HG02588 (cell line): ENCODE results near the gene KDM4B.

Experiments
- ATAC-seq: cut with Tn5 transposase; IDR thresholded peaks from one replicate; pipeline ENCODE4 v1.9.1; 2021; ENCODE audit warnings: mild to moderate bottlenecking, moderate library complexity; ENCODE audit not compliant: unreplicated experiment

KDM4B gene

DNA sequence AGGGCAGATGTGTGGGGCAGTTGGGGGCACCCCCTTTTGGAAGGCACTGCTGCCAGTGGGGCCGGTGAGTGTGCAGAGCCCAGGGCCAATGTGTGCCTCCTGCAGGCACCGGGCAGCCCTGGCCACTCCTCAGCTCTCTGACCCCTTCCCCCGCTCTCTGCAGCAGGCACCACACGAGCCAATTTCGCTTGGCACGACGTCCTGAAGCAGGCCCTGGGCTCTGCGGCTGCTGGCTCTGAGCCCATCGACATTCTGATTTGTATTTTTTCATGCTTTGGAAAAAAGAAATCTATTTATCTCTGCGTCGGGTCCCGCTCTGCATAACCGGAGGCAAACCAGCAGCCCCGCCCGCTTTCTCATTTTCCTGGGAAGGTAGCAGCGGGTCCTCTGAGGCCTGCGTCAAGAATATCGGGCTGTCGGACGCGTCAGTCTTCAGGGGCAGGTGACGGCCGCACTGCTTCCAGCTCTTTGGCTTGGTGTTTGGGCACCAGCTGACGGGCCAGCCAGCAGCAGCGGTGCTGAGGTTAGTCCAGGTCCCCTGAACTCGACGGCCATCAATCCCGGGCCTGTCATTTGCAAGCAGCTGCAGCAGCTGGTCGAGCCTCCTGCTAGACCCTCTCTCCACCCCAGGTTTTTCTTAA lies 134.3 kb downstream of the KDM4B start:
- ATAC-seq: no peak

DNA sequence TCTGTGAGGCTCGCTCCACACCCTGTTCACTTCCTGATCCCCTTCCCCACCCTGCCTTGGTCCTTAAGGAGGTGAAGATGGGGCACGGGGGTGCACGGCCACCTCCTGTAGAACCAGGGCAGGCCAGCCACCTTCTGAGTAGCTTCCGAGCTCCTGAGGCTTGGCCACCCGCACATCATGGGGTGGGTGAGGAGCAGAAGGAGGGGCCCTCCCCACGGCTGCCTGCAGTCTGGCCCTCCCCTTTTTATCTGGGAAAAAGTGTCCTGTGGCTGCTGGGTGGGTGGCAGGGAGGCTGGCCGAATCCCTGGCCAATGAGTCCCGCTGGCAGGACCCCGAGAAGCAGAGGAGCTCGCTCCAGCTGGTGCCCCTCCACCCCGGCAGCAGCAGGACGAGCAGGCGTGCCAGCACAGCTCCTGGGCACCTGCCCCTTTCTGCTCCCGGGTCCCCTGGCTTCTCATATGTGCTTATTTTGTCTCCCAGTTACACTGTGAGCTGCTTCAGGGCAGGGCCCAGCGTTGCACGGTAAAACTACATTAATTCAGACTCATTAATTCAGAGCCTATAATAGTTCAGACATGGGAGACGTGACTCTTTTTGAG lies 135.0 kb downstream of the KDM4B start:
- no peak for ATAC-seq

DNA sequence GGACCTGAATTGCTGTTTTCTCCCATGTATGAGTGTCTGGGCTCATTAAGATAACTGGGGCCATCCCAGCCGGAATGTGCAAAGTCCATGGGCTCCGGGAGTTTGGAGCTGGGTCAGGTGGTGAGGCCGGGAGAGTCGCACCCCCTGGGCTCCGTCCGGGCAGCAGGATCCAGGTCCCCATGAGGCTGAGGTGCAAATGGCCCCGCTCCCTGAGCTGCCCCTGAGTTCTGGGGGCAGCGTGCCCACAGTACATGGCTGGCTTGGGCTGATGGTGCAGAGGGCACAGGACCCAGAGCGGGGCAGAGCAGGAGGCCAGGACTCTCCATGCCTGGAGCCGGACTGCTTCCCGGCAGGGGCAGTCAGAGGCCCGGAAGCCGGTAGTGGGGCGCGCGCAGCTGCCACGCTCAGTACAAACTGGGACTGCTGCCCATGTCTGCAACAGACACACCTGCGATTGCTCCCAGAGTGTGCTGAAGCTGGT lies 136.0 kb downstream of the KDM4B start:
- ATAC-seq: no peak

DNA sequence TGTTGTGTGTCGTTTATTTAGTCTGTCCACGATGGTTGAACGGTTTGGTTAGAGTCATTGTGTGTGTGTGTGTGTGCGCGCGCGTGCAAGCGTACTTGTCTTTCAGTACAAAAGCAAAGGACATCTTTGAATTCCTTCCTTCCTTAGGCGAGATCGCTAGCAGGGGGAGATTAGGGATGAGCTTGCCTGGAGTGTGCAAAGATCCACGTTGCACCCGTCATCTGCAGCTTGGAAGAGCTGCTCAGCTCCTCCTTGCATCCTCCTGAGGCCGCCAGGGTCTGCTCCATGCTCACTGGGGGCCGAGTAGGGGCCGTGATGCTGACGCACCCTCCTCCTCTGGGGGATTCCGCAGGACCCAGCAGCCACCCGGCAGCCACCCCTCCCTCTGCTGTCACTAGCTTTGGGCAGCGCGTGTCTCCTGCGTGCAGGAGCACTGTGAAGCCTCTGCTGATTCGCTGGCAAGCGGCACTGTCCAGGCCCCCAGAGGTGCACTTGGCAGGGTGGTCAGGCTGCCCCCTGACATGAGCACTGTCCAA lies 137.3 kb downstream of the KDM4B start:
- no peak for ATAC-seq

DNA sequence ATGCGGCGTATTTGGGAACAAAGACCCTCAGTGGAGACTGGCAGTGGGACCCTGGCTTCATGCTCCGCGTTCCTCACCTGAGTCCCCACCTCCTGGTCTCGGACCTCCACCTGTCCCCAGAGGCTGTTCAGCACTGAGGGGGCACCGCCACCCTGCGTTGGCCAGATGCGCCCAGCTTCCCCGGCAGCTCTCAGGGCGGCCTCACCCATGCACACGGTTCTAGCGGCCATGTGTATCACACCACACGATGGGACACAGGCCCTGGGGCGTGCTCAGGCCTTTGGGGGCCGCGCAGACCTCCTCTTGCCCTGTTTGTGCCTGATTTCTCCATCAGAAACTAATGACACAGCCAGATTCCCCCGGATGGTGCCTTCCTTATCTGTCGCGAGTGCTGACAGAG lies 138.1 kb downstream of the KDM4B start:
- no peak for ATAC-seq

DNA sequence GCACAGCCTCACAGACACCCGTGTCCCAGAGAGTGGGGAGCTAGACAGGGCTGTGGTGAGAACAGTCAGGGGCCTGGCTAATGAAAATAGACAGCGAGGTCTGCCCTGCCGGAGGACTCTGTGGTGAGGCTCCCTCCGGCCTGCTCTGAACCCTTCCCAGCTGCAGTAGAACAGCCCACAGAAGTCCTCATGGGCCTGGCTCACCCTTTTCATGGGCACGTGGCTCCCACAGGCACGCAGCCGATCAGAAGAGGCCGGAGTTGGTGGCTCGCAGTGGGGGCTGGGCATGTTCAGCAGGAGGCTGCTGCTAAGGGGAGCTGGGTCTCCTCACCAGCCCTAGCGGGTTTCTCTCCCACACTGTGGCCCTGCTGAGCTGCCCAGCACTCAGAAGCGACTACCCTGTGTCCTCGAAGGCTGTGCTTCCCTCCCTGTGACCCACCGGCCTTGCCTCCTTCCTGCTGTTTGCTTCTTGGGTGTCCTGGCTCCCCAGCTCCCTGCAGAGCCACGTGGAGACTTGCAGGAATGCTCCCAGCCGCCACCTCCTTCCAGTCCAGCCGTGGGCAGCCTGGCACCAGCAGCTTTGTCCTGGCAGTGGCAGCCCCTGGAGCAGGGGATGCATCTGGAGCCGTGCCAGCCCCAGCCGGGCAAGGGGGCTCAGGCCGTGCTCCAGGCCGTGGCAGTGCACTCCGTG lies 138.7 kb downstream of the KDM4B start:
- ATAC-seq: no peak

DNA sequence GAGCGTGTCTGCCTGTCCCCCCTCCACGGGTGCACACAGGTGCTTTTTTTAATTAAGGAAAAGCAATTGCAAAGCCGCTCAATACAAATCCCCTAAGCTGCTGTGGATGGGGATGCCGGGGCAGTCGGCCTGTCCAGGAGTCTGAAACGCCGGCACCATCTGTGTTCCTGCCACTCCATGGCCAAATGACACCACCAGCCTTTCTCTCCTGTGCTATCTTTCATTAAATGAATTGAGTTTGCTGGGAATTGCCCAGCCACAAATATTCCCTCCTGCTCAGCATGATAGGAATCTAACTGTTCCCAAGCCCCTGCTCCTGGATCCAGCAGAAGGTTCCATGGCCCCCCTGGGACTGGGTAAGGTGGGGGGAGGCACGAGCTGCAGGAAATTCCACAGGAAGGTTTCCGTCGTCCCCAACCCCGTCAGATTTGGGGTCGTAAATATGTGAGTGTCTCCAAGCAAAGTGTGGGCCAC lies 139.2 kb downstream of the KDM4B start:
- ATAC-seq: no peak

DNA sequence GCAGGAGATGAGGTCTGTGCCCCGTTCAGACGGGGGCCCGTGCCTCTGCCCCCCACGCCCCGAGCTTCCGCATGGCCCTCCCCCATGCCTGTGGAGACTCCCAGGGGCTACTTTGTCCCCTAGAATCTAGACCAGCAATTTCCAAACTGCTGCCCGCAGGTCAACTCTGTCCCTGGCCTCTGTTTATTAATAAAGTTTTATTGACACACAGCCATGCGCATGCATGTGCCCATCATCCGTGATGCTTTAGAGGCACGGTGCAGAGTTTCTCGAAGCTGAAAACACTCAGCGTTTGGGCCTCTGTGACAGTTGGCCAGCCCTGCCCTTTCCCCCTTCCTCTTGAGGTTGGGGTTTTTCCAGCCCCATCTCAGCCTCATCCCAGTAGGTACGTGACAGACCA lies 140.0 kb downstream of the KDM4B start:
- ATAC-seq: no peak

DNA sequence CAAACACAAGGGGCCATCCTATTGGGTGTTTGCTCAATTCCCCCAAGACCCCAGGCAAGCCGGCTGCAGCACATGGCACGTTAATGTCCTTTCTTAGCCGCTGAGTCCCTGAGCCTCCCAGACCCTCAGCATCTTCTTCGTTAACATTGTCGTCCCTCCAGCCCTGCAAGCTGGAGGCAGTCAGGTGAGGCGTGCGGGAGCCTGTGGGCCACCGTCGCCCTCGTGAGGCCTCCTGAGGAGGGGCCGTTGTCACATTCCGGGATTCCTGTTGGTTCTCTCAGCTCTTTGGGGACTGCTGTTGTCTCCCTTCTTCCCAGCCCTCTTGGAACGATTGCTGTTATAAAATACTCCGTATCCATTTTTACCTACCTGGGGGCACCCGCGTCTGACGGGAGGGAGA lies 140.6 kb downstream of the KDM4B start:
- ATAC-seq: no peak

DNA sequence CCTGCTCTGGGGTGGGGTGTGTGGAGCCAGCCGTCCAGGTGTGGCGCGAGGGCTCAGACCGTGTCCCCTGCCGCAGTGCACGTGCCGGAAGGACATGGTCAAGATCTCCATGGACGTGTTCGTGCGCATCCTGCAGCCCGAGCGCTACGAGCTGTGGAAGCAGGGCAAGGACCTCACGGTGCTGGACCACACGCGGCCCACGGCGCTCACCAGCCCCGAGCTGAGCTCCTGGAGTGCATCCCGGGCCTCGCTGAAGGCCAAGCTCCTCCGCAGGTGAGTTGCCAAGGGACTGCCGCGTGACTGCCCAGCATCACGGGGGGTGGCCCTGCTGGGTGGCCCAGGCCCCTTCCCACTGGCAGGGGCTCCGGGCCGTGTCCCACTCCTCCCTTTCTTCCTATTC lies 141.6 kb downstream of the KDM4B start:
- no peak for ATAC-seq

DNA sequence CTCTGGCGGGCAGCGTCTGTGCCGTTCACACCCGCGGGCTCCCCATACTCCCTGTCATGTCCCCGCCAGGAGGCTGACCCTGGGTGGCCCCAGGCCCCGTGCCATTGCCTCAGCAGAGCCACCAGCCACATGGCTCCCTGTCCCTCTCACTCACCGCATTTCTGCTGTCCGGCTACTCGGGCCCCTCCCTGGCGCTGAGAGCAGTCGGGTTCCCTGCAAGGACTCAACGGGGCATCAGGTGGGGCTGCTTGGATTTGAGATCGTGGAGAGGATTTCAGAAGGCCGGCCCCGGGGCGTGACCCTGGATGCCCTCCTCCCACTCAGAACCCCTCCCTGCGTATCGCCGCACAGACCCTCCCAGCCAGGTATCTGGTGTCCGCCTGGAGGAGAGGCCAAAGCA lies 142.1 kb downstream of the KDM4B start:
- ATAC-seq: no peak

DNA sequence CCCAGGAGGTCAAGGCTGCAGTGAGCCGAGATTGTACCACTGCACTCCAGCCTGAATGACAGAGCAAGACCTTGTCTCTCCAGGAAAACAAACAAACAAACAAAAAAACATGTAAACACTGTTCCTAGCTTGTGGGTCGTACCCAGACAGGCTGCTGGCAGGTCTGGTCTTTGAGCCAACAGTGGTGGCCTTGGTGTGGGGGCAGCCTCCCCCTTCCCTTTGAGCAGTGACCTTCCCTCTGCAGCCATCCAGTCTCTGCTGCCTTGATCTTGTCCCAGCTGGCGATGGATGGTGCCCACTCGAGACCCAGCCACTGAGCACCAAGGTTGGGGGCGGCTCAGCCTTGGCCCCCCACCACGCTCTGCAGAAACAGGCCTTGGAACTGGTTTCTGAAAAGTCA lies 143.3 kb downstream of the KDM4B start:
- ATAC-seq: no peak

DNA sequence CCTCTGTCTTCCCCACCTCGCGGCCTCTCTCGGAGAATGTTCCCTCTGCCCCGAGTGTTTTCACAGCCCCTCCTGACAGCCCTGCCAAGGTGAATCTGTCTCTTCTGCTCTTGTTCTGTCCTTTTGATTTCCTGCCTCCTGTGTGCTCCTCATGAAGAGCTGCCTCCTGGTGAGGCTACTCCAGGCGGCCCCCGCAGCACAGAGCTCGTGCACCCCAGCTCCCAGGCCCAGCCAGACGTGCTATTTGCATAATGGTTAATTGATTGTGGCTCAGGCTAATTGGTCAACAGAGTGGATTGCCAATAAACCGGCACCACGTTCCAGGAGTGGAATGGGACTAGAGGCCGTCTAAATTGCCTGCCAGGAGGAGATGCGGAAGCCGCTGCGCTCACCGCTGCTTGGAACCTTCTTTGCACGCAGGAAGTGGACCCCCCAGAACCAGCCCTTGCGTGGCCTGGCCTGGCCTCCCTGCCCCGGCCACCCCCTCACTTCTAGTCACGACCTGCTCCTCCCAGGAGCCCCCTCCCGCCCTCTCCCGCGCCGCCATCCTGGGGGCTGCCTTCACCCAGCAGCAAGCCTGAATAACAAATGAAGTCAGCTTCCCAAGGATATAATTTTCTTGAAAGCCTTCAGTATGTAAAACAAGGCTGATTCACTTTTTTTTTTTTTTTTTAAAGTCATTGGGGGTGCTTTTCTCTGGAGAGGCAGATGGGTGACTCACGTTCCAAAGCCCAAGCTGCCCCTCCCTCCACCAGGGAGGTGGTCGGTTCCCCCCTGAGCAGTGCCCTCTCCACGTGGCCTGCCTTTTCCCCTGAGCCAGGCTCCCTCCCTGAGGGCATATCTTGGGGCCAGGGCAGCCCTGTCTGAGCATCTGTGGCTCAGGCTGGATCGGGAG lies 144.0 kb downstream of the KDM4B start:
- no peak for ATAC-seq

DNA sequence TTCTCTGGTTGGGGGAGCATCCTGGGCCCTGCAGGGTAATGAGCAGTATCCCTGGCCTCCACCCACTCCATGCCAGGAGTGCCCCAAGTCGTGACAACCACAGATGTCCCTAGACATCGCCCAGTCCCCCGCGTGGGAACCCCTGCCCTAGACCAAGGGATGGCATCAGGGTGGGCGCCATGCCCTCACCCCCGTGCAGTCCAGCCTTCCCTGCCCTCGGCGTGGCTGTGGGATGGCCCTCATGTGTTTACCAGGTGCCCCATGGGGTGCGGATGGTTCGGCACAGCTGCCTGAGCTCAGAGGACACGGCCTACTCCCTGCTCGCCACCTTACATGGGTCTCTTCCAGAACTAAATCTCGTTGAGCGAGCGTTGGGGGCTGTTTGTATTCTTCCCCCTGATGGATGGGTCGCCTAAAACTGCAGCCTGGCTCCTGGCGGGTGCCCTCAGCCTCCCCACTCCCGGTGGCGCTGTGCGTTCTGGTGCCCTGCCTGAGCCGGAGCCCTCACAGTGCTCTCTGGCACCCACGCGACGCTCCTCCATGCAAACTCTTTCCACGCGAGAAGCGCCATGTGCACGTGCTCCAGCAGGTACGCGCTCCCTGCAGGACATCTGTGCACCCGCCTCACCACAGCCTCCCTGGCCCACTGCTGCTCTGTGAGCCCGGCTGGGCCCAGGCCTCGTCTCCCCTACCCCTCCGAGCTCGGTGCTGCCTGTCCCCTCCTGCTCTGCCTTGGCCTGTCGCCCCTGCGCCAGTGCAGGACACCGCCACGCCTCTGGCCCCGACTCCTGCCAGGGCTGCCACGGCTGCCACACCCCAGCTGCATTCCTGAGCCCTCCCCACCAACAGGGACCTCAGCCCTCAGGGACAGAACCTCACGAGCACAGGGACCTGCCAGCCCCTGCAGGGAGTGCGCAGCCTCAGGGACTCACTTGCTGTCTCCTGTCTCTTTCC lies 145.0 kb downstream of the KDM4B start:
- no peak for ATAC-seq

DNA sequence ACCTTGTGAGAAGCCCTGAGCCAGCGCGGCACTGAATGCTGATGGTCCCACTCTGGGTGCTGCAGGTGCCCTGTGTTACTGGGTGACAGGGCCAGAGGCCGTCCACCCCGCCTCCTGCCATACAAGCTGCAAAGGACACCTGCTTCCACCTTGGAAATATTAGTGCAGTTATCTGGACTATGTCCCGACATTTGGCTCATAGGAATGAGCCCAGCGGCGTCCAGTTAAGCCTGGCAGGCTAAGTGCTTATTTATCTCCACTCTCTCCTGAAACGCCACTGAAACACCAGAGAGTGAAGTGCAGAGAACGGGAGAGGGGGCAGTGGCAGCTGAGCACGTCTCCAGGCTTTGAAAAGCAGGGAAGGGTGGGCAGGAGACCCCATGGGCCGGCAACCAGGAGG lies 145.8 kb downstream of the KDM4B start:
- no peak for ATAC-seq

DNA sequence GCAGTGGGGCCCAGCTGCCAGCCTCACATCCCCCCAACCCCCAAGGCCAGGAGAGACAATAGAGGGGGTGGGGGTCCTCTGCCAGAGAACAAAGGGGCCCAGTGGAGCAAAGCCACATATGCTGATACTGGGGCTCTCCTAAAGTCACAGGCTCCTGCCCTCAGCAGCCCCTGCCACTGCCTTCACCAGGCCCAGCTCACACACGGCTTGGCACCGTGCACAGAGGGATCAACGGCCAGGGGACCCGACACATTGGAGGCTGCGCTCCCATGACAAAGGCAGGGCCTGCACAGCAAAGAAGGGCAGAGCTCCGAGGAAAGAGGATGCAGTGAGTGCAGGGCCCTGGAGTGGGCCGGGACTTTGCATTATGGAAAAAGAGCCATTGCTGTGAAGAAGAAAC lies 146.4 kb downstream of the KDM4B start:
- ATAC-seq: no peak

DNA sequence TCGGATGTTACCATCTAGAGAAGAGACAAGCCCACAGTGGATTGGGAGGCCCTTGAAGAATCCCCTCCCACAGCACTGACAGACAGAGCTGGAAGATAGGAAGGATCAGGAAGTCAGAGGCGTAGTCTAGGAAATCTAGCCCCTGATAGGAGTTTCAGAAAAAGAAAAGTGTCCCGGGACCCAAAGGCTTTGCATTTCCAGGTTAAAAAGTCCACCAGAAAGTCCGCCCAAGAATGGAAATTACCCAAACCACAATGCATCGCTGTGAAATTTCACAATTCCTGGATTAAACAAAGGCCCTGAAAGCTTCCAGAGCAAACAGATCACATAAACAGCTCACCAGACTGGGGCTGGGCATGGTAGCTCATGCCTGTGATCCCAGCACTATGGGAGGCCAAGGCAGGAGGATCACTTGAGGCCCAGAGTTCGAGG lies 146.9 kb downstream of the KDM4B start:
- ATAC-seq: no peak

DNA sequence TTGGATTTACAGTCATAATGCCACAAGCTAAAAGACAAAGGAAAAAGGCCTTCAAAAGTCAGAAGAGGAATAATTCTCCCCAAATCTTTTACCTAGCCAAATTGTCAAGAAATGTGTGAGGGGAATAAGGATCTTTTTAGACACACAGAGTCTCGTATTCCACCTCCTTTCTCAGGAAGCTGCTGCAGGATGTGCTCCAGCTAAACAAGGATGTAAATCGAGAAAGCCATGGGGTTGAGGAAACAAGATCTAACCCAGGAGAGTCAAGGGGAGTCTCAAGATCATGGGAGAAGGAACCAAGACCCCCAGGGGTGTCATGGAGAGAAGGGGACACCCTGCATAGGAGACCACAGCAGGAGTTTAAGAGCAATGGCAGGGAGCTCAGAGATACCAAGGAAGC lies 147.4 kb downstream of the KDM4B start:
- ATAC-seq: no peak

DNA sequence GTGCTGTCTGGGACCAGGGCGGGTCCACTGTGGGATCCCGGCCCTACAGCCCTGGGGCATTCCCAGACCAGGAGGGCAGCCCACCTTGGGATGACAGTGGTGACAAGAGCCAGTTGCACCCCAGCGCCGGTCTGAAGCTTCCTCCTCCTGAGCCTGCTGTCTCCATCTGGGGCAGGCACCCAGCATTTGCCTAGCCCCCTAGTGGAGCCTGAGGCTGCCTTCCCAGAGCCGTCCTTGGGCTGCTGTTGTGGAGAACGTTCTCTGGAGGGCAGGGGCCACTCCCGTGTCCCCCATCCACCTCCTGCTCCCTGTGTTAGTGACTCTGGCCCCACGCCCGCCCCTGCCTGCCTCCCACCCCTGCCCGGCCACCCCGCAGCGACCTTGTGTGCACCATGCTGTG lies 148.5 kb downstream of the KDM4B start:
- no peak for ATAC-seq

DNA sequence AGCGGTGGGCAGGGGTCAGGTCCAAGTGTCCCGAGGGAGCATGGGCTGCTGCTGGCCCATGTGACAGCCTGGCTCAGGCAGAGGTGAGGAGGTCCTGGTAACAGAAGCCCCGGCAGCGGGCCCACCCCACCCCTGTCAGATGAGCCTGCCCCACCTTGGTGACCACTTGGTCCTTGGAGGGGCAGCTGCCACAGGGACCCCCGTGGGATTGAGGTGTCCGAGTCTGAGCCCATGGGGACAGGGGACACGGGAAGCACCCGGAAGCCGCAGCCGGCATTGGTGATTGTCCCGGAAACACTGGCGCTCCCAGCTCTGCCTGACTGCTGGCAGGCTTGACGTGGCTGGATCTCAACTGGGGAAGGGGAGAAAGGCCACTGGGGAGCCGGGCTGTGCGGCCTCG lies 149.1 kb downstream of the KDM4B start:
- no peak for ATAC-seq
